Activated T-helper 1 cell treated with anti-CD3 and anti-CD28 coated beads, Interleukin-12 subunit alpha, Interleukin-12 subunit beta, Interleukin-2, Interleukin-4 antibody, amounts not matched to agents 30 ng/mL and 10 ng/mL and 1 ng/mL, durations not matched to agents 14 hours and 24 hours and 36 hours (primary cell): ENCODE results near the gene PDE8B. TPM values are rescaled to one million over a fixed set of nuclear protein-coding genes. Genes with fewer than 3 reads are reported as not detected.

Source experiments
- DNase-seq: peaks from one replicate; pipeline ENCODE4 v3.0.0; 2021; ENCODE audit warnings: low spot score
- H3K27ac Mint-ChIP-seq: one replicate; pipeline ENCODE4 v1.8.0; 2021; ENCODE audit warnings: mild to moderate bottlenecking, mixed read lengths
- H3K27me3 Mint-ChIP-seq: one replicate; pipeline ENCODE4 v1.8.0; 2022; ENCODE audit warnings: mild to moderate bottlenecking, moderate library complexity, mixed read lengths; ENCODE audit not compliant: insufficient read depth
- H3K36me3 Mint-ChIP-seq: one replicate; pipeline ENCODE4 v1.8.0; 2021; ENCODE audit warnings: low read depth, mixed read lengths
- H3K4me1 Mint-ChIP-seq: one replicate; pipeline ENCODE4 v1.8.0; 2021; ENCODE audit warnings: low read depth, mixed read lengths
- H3K4me3 Mint-ChIP-seq: one replicate; pipeline ENCODE4 v1.8.0; 2021; ENCODE audit warnings: mild to moderate bottlenecking, moderate library complexity, mixed read lengths
- H3K9me3 Mint-ChIP-seq: one replicate; pipeline ENCODE4 v1.8.0; 2021; ENCODE audit warnings: mixed read lengths
- intact Hi-C: fragments of 100-400 bp; cut with micrococcal nuclease; formaldehyde crosslinking; loops from one replicate; pipeline ENCODE4 v1.15.1; 2024
- total RNA-seq: library from RNA; stranded (reverse); gene quantifications from 2 replicates; pipeline ENCODE4 v1.2.3, GENCODE V29; 2022

Gene PDE8B
- total RNA-seq, 1 donor from 2014 or later: 0.16 TPM

DNA sequence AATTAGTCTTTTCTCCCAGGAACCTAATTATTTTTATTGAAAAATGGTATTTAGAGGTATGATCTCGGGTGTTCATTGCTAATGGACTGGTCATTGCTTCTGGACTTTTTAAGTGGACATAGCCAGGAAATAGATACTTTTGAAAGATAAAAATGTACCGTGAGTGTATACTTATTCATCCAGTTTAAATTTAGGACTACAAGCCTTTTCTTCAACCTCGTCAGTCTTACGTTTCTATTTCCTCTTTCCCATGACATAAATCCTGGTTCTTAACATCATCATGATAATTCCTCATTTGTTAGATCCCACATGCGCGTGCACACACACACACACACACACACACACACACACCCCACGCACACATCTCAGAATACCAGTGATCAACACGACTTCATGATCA lies 15.1 kb downstream of the PDE8B start:
- Mint-ChIP-seq H3K4me3 (no peak overlapping the region), H3K4me1 (no peaks in the 10 kb centered on the region), H3K9me3 (peaks cover 7% of the 10 kb centered on the region), H3K27me3 (peaks cover 13% of the 10 kb centered on the region), H3K36me3 (no peaks in the 10 kb centered on the region), H3K27ac (no peak overlapping the region)
- intact Hi-C loops: no loop called here
- no peak for DNase-seq

DNA sequence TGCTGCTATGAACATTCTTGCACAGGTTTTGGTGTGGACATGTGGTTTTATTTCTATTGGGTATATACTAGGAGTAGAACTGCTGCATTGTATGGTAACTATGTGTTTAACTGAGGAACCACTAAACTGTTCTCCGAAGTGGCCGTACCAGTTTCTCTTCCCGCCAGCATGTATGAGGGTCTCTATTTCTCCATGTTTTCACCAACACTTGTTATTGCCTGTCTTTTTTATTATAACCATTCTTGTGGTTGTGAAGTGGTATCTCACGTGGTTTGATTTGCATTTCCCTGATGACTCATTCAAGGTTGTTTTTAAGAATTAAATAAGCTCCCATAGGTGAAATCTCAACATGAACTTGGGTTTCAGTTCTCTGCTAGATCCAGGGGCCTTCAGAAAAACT lies 19.4 kb downstream of the PDE8B start:
- Mint-ChIP-seq H3K27ac (no peak overlapping the region), H3K9me3 (peaks cover 7% of the 10 kb centered on the region), H3K4me3 (no peak overlapping the region), H3K4me1 (no peaks in the 10 kb centered on the region), H3K27me3 (peaks cover 11% of the 10 kb centered on the region), H3K36me3 (no peaks in the 10 kb centered on the region)
- no peak for DNase-seq
- intact Hi-C loops: loop anchor here (5.0 kb wide), 1 partner anchor 262 kb away; the partner anchor contains the start of gene WDR41

DNA sequence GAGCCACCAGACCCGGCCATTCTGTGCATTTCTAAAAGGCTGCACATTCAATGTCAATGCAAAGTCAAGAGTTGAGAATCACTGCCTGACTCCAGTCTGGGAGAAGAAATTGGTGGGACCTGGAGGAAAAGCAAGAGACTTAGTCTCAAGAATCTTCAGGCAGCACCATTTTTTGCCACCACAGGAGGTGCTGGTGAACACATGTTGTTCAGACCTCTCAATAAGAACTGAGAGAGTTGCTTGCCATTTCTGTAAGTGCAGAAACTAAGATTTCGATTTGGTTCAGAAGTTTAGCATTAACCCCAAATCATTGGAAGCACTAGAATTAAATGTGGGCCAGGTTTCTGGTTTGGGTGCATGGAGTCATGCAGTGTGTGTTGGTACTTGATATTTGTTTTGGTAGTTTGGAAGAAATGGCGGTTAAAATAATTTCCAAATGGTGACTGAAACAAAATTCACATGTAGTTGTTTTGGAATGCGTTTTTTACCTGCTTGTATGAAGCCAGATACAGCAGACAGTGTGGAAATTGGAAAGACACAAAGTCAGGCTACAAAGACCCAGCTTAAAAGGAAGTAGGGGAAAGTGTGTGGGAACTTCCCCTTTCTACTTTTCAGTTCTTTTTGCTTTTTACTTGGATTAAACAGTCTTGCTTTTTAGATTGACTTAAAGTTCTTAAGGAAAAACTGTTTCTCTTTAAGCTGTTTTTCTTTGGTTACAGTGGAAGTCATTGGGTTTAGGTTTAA lies 20.4 kb downstream of the PDE8B start:
- H3K4me3 Mint-ChIP-seq: no peak overlapping the region
- no peaks in the 10 kb centered on the region for H3K36me3 Mint-ChIP-seq
- H3K27me3 Mint-ChIP-seq: peaks cover 11% of the 10 kb centered on the region
- no peak for DNase-seq
- H3K27ac Mint-ChIP-seq: no peak overlapping the region
- intact Hi-C loops: loop anchor here (5.0 kb wide), 1 partner anchor 261 kb away; the partner anchor contains the start of gene WDR41
- no peaks in the 10 kb centered on the region for H3K4me1 Mint-ChIP-seq
- H3K9me3 Mint-ChIP-seq: peaks cover 7% of the 10 kb centered on the region

DNA sequence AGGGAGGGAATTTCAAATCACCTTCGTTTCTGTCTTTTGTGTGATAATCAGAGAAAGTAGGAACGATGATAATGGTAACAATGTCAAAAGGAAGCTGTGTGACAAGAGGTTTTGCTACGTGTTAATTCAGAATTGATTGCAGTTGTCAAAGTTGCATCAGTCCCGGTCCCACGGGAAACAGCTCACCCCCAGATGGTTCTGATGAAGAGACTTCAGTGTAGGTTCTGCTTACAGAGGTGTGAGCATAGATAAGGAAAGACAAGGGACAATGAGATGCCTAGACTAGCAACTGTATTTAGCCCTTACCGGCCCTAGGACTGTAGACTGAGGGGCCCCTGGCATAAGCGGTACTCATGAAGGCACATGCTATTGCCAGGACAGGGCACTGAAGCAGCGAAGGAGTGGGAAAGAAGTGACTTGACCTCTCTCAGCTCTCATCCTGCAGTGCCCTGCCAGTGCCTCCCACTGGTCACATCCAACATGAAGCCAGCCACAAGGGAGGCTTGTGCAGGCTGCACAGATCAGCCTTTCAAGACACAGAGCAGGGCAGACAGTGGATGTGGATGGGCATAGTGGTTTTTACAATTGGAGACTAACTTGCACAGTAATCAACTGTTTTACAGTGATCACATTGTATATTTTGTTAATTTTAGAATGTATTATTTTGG lies 21.1 kb downstream of the PDE8B start:
- H3K4me1 Mint-ChIP-seq: no peaks in the 10 kb centered on the region
- peaks cover 9% of the 10 kb centered on the region for H3K27me3 Mint-ChIP-seq
- H3K36me3 Mint-ChIP-seq: no peaks in the 10 kb centered on the region
- no peak for DNase-seq
- peaks cover 7% of the 10 kb centered on the region for H3K9me3 Mint-ChIP-seq
- no peak overlapping the region for H3K27ac Mint-ChIP-seq
- intact Hi-C loops: loop anchor here (5.0 kb wide), 1 partner anchor 261 kb away; the partner anchor contains the start of gene WDR41
- H3K4me3 Mint-ChIP-seq: no peak overlapping the region

DNA sequence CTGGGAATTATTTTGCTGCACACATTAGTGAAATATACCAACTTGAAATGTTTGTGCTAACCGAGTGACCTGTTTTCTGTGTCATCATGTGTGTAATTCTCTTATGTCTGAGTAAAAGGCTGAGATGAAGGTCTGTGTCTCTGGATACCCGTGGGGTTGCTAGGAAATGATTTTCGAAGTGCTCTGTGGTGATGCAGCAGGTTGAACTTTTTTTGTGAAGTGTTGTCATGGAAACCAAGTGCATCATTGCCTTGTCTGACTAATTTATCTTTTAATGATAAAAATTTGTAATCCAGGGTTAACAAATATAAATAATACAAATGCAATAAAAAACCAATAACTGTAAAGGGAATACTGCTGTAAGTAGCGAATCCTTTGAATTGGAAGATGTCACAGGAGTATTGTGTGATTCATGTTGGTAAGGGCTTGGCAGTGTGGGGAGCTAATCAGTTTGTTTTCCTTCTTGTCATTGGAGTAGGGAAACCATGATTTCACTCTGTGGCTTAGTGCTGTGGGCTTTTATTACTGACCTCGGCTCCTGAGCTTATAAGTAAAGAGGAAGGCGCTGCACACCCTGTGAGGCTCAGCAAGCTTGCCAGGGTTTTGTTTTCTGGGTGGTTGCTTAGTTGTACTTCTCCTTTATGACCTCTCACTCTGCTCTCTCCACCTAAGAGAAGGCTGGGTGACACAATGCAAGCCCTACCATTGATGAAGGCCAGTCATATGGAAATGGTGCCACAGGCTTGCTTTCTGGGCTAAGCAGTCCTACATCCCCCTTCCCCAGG lies 22.3 kb downstream of the PDE8B start:
- Mint-ChIP-seq H3K4me1 (no peaks in the 10 kb centered on the region), H3K36me3 (no peaks in the 10 kb centered on the region), H3K4me3 (no peak overlapping the region), H3K9me3 (peaks cover 7% of the 10 kb centered on the region), H3K27ac (no peak overlapping the region), H3K27me3 (peaks cover 14% of the 10 kb centered on the region)
- intact Hi-C loops: loop anchor here (5.0 kb wide), 1 partner anchor 260 kb away; the partner anchor contains the start of gene WDR41
- no peak for DNase-seq

DNA sequence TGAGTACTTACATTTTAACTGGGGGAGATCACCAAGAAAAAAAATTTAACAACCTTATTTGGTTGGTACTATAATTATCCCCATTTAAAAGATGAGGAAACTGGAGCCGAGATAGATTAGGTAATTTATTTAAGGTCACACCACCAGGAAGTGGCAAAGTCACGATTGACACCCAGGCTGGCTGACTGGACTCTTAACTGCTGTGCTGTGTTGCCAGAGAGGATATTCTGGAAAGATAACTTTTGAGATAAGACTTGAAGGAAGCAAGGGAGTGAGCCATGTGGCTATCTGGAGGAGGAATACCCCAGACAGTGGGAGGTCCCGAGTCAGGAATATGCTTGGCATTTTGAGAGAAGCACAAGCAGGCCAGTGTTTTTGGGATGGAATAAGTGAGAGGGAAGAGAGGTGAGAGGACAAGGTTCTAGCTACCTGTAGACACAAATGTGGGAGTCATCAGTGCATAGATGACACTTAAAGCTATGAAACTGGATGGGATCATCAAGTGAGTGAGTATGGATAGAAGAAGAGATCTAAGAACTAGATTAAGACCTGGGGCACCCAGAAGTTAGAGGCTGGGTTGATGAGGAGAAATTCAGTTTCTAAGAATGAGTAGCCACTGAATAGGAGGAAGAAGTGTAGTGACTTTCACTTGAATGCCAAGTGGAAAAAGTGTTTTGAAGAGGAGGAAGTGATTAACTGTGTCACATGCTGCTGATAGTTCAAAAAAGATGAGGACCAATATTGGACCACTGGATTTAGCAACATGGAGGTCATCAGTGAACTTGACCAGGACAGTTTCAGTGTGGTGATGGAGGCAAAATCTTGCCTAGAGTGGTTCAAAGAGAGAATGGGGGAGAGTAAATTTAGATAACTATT lies 25.6 kb downstream of the PDE8B start:
- no peak for DNase-seq
- no peaks in the 10 kb centered on the region for H3K36me3 Mint-ChIP-seq
- no peak overlapping the region for H3K27ac Mint-ChIP-seq
- no peak overlapping the region for H3K4me3 Mint-ChIP-seq
- H3K27me3 Mint-ChIP-seq: peaks cover 20% of the 10 kb centered on the region
- H3K9me3 Mint-ChIP-seq: no peaks in the 10 kb centered on the region
- intact Hi-C loops: no loop called here
- H3K4me1 Mint-ChIP-seq: no peaks in the 10 kb centered on the region

DNA sequence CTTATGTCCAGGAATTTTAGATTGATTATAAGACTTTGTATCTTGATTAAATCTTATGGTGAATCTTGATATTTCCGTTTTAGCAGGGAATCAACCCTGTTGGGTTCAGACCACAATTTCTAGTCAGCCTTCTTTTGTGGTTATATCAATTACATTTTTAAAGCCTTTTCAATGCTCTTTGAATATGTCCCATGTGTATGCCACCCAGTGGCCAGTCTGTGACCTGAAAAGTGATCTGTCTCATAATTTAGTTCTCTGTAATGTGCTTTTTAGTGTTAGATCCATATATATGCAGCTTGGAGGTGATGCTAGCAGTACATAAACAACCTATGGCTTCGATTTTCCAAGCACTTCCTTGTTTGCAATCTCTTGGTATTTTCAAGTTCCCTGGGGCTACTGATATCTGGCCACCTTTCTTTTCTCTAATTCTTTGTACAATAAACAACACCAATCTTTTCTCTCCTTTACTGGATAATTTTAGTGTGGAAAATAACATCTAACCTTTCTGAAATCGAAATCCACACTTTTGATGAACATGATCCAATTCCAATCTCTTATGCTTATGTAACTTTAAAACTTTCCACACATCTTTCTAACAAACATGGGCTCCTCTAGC lies 28.8 kb downstream of the PDE8B start:
- no peaks in the 10 kb centered on the region for H3K4me1 Mint-ChIP-seq
- no peak overlapping the region for H3K27ac Mint-ChIP-seq
- intact Hi-C loops: no loop called here
- no peak for DNase-seq
- H3K4me3 Mint-ChIP-seq: no peak overlapping the region
- H3K27me3 Mint-ChIP-seq: peaks cover 18% of the 10 kb centered on the region
- no peaks in the 10 kb centered on the region for H3K9me3 Mint-ChIP-seq
- H3K36me3 Mint-ChIP-seq: no peaks in the 10 kb centered on the region

DNA sequence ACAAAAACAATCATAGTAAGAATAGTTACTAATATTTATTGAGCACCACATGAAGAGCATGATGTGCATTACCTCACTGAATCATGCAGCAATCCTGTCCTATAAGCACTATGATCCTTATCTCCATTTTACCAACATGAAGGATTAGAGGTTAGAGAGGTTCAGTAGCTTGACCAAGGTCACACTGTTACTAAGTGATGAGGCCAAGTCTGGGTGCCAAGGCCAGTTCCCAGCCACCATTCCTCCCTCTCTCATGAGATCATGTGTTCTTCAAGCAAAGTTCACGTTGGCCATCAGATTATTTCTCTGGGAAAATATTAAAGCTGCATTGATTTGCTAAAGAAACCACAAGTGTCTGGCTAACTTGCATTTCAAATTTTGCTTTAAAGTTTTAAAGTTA lies 31.0 kb downstream of the PDE8B start:
- intact Hi-C loops: no loop called here
- Mint-ChIP-seq H3K4me1 (no peaks in the 10 kb centered on the region), H3K27ac (no peak overlapping the region), H3K36me3 (no peaks in the 10 kb centered on the region), H3K4me3 (no peak overlapping the region), H3K9me3 (no peaks in the 10 kb centered on the region), H3K27me3 (peaks cover 15% of the 10 kb centered on the region)
- DNase-seq: no peak

DNA sequence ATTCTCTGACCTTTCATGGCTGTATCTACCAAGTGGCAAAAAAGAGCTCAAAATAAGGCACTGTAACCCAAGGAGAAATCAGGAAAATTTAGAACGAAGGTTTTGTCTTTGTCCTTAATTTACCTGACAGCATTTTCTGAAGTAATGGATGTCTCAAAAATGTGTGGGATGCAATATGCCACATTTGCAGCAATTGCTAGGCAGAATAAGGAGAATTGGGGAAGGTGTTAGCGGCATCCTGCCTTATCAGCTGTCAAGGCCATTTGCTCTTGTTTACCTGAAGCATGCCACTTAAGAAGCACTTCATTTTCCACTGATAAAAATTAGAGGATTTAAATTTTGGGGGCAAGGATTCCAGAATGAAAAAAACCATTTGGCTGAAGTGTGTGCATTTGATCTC lies 39.0 kb downstream of the PDE8B start:
- Mint-ChIP-seq H3K27me3 (peaks cover 7% of the 10 kb centered on the region), H3K4me1 (no peaks in the 10 kb centered on the region), H3K4me3 (no peak overlapping the region), H3K36me3 (no peaks in the 10 kb centered on the region), H3K27ac (no peak overlapping the region), H3K9me3 (no peaks in the 10 kb centered on the region)
- intact Hi-C loops: no loop called here
- DNase-seq: no peak

DNA sequence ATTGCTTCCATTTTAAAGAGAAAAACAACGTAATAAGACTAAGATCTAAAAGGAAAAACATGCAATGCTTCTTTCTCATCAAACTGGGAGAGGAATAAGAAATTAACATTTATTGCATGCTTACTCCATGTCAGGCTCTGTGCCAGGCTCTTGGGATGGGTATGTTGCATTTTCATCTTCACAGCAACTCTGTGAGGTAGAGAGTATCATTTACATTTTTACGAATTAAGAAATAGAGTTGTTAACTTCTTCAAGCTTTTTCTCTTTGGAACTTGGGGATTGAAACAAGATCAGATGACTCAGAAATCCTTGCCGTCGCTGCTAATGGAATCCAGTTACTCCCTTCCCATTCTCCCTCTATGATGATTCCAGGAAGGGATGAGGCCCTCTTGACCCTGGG lies 39.5 kb downstream of the PDE8B start:
- Mint-ChIP-seq H3K36me3 (peaks cover 1% of the 10 kb centered on the region), H3K9me3 (no peaks in the 10 kb centered on the region), H3K4me1 (no peaks in the 10 kb centered on the region), H3K27ac (no peak overlapping the region), H3K4me3 (no peak overlapping the region), H3K27me3 (peaks cover 9% of the 10 kb centered on the region)
- intact Hi-C loops: no loop called here
- no peak for DNase-seq

DNA sequence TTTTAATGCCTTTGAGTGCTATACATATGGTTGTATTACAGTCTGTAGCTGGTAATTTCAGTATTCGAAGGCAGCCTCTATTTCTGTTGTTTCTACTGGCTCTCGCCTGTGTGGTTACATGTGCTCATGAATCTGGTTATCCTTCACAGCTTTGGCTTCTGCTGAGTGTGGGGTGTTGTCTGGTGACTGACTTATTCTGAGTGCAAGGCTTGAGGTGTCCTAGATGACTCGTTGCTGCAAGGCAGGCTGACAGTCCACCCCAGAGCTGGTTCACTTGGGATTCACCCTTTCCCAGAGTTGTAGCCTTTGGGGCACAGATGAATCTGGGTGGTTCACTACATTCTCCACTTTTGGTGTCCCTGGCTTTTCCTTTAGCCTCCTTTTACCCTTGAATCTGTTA lies 41.4 kb downstream of the PDE8B start:
- DNase-seq: no peak
- peaks cover 1% of the 10 kb centered on the region for H3K36me3 Mint-ChIP-seq
- H3K4me3 Mint-ChIP-seq: no peak overlapping the region
- no peaks in the 10 kb centered on the region for H3K4me1 Mint-ChIP-seq
- no peak overlapping the region for H3K27ac Mint-ChIP-seq
- H3K27me3 Mint-ChIP-seq: peaks cover 9% of the 10 kb centered on the region
- no peaks in the 10 kb centered on the region for H3K9me3 Mint-ChIP-seq
- intact Hi-C loops: no loop called here

DNA sequence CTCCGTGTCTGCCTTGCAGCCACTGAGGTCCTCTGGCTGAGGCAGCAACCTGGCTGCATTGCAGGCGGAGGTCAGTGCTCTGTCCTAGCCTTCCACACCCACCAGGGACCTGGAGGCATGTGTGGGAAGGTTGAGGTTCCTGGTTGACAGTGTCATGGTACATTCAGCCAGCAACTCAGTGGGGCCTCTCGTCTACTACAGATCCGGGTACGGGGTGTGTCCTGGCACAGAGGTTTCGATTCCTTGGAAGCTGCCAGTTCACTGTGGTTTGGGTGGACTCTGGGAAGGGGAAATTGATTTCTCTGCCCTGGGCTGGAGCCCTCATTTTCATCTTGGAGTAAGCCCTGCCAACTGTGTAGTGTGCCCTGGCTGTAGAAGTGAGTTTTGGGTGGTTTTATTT lies 45.1 kb downstream of the PDE8B start:
- DNase-seq: no peak
- intact Hi-C loops: no loop called here

More for the DNA sequence above, 45.1 kb downstream of the PDE8B start:
- H3K9me3 Mint-ChIP-seq: no peaks in the 10 kb centered on the region
- H3K4me1 Mint-ChIP-seq: peaks cover 7% of the 10 kb centered on the region
- H3K4me3 Mint-ChIP-seq: no peak overlapping the region
- H3K27ac Mint-ChIP-seq: no peak overlapping the region
- H3K27me3 Mint-ChIP-seq: peaks cover 8% of the 10 kb centered on the region
- peaks cover 1% of the 10 kb centered on the region for H3K36me3 Mint-ChIP-seq
